Panc1 (cell line): ENCODE data around the gene TSR3.

ENCODE experiments used
- CTCF ChIP-seq: fragments of 450-650 bp; IDR thresholded peaks from 2 replicates; pipeline ENCODE4 v1.5.1; 2017; ENCODE audit warnings: mild to moderate bottlenecking
- POLR2AphosphoS5 ChIP-seq: IDR thresholded peaks from 2 replicates; pipeline ENCODE4 v1.6.1; 2012; ENCODE audit warnings: mild to moderate bottlenecking, low read depth, low read length, moderate library complexity
- REST ChIP-seq, 2 experiments: IDR thresholded peaks; 2 replicates each; pipeline ENCODE4 v1.6.1; 2011 to 2012; ENCODE audit warnings: low read depth in 2 of 2, control low read depth in 1 of 2, low read length in 1 of 2, mild to moderate bottlenecking in 1 of 2, moderate library complexity in 1 of 2; ENCODE audit not compliant: insufficient read depth in 1 of 2
- SIN3A ChIP-seq: IDR thresholded peaks from 2 replicates; pipeline ENCODE4 v1.6.1; 2012; ENCODE audit warnings: low read depth, mild to moderate bottlenecking, low read length, moderate library complexity, borderline replicate concordance; ENCODE audit not compliant: insufficient read depth
- TCF7L2 ChIP-seq: IDR thresholded peaks from 2 replicates; pipeline ENCODE4 v1.6.1; 2011; ENCODE audit warnings: mild to moderate bottlenecking, low read depth, low read length, inconsistent platforms

- TF ChIP-seq CTCF (no peak), TCF7L2 (no peak), REST (IDR thresholded peaks at IDR 0.05; ENCODE audit: insufficient read depth in 1 of 2, low read depth in 2 of 2, low read length in 1 of 2) (no peak), POLR2AphosphoS5 (0 out of 2 replicates have a peak, but pooled peaks have one; percentile 25), SIN3A (no peak)
Observed at GRCh38 chr16:1333149-1333812, 18.4 kb downstream of the TSR3 start, which contains the start of gene BAIAP3.
